Stimulated activated CD4-positive, alpha-beta T cell treated with anti-CD3 and anti-CD28 coated beads, Interleukin-15, amount 100 ng/mL, for 48 hours (primary cell): ENCODE measurements around the gene CHST6.
"Not testable (repeated sequence)": the region's sequence is repeated elsewhere in the genome, so short reads cannot be mapped to it uniquely, and the experiment has no call there.

Experiments
- DNase-seq, 2 donors: peaks; one replicate each; pipeline ENCODE4 v3.0.0-alpha.2; 2020; ENCODE audit warnings: low read depth in 2 of 2

The CHST6 gene

GRCh38 chr16:75495076-75495674, at the start of gene CHST6:
TSS of gene CHST6 (minus strand) at chr16:75495441. CDS start at chr16:75479828, 15,613 bp downstream.
- no peak for DNase-seq

DNA sequence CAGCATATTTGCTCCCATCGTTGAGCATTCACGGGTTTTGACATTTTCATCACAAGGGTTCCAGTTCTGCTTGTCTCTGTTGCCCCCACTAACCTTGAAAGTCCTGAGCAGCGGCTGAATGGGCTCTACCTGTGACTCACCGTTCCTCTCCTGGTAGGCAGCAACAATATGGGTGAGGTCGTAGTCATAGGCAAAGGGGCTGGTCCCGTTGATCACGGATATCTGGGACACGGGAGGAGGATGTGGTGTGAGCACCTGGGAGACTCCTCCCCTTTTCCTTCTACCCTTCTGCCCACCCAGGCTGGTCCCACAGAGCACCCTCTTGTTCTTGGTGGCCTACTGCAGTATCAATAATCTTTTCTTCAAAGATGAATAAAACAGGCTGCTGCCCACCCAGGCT, 47.2 kb upstream of the CHST6 start:
- not testable (repeated sequence) for DNase-seq

GRCh38 chr16:75541236-75541635, 46.0 kb upstream of the CHST6 start:
- DNase-seq: no peak

DNA sequence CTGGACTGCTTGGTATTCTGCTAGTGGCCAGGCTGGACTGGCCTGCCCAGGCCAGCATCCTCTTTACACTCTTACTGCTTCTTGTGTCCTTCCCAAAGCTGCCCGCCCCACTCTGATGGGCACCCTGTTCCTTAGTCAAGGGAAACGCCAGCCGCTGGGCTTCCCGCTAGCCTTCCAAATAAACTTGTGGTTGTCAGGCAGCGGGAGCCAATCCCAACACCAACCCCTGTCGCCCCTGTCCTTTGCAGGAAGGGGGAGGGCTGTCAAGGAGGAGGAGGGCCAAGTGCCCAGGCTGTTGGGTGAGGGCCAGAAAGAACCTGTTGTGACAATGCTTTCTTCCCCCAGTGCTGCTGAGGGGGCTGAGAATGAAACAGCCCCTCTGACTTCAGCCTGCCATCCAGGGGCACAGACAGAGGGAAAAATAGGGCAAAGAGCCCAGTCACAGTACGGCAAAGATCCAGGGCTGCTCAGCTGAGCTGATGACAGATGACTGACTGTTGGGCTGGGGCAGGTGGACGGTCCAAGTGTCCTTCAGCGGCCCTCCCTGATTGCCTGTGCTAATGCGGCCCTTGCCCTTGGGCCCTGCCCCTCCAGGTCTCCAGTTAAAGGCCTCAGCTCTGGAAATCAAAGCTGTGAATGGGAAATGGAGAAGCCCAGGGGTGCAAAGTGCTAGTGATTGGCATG, 43.8 kb upstream of the CHST6 start:
- DNase-seq: not testable (repeated sequence)

GRCh38 chr16:75537776-75538175, 42.5 kb upstream of the CHST6 start:
- DNase-seq: no peak

DNA sequence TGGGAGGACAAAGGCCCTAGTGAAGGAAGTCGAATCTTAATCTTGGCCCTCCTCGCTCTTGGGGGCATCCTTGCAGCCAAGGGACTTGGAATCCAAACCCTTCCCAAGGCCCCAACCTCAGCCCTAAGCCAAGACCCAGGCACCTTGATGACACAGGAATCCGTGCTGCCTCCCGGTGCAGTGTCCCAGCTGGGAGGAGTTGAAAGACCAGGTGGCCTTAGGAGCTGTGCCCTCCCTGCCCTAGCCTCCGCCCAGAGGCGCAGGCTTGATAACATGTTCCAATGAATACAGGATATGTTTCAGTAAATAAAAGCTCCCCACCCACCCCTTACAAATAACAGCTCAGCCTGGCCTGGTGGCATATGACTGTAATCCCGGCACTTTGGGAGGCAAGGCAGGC, 40.7 kb upstream of the CHST6 start, which contains the start of gene CHST5:
TSS of gene CHST5 (minus strand) at position 208 of the 400 bp plus-strand sequence. CDS start 5,724 bp downstream, outside the sequence.
- DNase-seq: no peak

DNA sequence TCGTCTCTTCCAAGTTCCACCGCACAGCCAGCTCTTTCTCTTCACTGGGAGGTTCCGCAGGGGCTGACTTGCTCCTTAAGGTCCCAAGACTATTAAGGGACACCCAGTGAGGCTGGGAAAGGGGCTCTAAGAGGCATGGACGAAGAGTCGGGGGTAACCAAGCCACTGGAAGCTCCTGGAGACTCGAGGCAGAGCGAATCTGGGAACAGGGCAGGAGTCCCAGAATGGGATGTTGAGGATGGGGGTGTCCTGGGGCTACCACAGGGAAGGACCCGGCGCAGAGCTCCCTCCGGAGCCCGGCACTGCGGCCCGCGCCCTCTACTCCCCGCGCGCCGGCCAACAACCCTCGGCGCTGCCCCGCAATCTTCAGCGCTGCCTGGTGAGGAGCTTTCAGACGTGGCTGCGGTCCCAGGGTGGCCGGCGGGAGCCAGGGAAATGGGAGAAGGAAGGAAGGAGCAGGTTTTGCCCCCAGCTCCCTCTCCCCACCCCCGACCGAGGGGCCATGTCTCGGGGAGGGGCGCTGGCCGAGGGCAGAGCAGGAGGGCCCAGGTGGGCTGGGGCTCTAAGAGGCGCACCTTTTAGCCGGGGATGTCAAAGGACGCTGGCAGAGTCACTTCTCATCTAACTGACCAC, 40.1 kb upstream of the CHST6 start:
- DNase-seq: no peak

DNA sequence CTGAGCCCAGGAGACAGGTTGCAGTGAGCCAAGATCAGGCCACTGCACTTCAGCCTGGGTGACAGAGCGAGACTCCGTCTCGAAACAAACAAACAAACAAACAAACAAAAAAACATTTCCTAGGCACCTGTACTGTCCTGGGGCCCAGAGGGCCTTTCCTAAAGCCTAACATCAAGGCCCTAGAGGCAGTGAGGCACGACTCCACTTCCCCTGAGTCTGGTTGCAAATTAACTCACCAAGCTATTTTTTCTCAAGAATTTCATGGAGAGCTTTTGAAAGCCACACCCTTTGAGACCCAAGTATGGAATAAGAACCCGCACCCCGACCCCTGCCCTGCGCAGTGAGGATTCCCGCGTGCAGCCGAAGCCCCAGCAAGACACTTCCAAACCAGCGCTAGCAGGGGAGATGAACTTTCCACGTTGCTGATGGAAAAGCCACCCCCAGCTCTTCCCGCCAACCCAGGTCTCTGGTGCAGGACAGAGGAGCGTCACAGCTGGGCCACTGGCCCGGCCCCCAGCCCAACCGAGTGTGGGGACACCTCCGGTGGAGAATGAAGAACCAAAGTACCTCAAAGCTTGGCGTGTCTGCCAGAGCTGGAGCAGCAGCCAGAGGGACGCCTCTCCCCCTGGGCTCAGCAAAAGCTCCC, 39.4 kb upstream of the CHST6 start:
- no peak for DNase-seq

DNA sequence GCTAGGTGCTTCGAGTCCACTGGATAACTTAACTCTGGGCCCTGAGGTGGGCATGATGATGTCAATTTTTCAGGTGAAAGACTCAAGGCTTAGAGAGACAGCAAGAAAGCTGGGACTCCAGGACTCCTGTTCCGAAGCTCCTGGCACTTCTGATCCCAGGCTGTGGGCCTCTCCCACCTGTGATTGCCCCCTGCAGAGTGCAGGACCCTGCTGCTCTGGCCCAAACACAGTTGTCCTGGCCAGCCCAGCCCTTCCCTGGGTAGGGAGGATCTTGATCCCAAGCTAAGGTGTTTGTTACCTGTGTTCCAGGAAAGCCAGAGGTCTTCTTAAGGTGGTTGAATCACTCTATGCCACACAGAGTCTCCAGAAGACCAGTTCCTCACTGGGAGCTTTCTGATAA, 37.5 kb upstream of the CHST6 start:
- DNase-seq: no peak

- no peak for DNase-seq
Measured at GRCh38 chr16:75532142-75532765, 37.0 kb upstream of the CHST6 start.

DNA sequence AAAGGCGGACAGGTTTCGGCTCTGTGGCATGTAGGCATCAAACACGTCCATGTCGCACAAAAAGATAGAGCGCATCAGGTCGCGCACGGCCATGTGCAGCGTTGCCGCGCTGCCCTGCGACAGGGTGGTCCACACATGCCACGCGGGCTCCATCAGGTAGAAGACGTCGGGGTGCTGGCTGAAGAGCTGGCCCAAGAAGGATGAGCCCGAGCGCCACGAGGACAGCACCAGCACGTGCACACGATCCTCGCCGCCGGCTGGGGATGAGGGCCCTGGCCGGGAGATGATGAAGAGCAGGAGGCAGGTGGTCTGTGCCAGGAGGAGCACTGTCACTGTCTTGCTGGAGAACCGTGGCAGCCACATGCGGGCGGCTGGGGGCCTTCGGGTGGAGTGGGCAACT, 34.7 kb upstream of the CHST6 start:
- no peak for DNase-seq

DNA sequence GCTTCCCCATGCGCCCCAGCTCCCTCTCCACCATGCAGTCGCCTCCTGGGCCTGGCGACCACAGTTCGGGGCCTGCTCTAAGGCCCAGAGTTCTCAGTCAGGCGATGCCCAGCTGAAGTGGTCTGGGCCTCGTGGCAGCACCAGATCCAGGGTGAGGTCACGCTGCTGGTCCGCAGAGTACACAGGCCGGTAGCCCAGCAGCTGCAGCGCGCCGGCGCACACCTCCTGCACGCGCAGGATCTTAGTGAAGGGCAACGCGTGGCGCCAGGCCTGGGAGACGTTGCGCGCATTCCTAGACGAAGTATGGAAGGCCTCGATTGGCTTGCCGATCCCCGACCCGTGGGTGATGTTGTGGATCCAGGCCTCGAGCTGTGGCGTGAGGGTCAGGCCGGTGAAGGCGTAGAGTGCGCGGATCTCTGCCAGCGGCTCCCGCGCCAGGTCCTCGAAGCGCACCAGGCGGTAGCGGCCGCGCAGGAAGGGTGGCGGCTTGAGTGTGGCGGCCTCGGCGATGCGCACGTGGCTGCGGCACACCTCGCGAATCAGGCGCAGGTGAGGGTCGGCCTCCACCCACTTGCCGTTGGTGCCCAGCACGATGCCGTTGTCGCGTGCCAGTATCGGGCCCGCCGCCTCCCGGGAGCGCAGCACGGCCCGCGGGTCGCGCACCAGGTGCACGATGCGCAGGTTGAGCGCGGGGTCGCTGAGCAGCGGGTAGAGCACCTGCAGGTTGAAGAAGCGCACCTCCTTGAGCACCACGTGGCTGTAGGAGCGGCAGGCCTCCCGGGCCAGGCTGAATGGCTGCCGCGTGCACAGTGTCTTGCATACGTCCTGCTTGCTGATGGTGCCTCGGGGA, 34.0 kb upstream of the CHST6 start:
- no peak for DNase-seq

DNA sequence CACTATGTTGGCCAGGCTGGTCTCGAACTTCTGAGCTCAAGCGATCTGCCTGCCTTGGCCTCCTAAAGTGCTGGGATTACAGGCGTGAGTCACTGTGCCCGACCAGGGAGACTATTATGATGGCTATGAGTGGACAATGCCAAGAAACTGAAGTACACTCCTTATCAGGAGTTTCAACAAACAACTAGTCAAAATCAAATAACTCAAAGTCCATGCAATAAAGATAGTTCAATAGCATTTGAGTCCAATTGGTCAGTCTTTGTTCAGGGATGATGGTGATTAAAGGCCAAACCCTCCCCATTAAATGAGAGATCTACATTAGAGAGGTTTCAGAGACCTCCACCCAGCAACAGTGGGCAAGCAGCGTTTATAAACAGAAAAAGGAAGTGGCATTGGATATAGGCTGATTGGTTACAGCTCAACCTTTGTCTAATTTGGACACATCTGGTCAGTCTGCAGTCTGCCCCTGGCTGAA, 32.6 kb upstream of the CHST6 start:
- no peak for DNase-seq

- DNase-seq: no peak
Measured at GRCh38 chr16:75526032-75526790, 31.0 kb upstream of the CHST6 start.

DNA sequence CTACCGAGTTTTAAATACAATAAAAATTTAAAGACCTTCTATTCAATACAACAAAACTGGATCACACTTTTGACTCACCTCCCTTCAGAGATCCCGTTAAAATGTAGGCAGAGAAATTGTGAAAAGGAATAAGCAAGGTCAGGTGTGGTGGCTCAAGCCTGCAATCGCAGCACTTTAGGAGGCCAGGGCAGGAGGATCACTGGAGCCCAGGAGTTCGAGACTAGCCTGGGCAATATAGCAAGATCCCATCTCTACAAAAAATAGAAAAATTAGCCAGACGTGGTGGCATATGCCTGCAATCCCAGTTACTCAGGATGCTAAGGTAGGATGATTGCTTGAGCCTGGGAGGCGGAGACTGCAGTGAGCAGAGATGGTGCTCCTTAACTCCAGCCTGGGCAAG, 23.9 kb upstream of the CHST6 start:
- DNase-seq: no peak

DNA sequence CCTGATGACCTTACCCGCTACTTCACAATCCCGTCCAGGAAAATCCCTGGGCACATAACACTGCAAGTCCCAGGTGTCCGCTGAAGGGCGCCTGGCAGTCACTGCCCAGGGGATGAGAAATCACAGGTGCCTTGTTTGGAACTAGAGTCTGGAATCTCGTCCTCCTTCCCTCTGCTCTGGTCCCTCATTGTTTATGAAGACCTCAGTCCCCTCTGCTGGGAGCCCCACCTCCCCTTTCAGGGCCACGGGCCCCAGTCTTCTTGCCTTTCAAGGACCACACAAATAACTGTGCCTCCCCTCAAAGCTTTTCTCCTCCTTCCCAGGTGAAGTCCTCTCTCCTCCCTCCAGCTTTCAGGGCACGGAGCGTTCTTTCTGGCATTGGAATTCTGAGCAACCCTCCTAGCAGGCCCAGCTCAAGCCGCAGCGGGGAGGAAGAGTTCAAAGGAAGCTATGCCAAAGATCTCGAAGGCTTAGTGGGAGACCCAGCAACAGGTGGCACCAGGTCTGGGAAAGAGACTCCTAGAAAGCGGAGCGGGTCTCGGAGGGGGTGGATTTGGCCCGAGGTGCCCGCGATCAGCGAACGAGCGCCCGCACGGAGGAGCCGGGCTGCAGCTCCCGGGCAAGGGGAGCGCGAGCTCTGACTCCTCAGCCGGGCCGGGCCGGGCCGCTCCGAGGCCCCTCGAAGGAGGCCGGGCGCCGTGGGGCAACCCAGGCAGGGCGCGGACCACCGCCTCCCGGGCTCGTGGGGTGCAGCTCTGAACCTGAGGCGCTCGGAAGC, 21.1 kb upstream of the CHST6 start:
- DNase-seq: not testable (repeated sequence)

DNA sequence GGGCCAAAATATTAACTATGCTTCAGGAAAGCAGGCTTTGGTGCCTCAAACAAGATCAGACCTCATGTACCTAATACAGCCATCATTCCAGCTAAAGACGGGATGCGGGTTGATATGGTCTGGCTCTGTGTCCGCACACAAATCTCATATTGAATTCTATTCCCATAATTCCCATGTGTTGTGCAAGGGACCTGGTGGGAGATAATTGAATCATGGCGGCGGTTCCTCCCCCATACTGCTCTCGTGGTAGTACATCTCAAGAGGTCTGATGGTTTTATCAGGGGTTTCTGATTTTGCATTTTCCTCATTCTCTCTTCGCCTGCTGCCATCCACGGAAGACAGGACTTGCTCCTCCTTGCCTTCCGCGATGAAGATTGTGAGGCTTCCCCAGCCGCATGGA, 19.1 kb upstream of the CHST6 start:
- no peak for DNase-seq

- no peak for DNase-seq
Measured at GRCh38 chr16:75506574-75506973, 11.3 kb upstream of the CHST6 start.

DNA sequence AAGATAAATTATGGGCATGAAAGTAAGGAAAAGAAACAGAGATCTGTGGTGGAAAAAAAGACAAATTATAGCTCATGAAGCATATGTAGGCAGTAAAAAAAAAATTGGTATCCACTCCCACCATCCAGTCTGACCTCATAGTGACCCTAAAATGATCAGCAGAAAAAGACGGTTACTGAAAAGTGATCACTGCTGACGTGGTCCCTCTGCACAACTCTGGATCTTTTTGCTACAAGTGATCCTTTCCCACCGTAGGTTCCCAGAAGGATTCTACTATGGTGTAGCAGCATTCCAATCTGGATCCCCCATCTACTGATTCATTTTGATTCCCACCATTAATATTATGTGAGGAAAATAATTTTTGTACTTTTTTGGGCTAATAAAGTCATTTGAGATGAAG, 10.9 kb upstream of the CHST6 start:
- no peak for DNase-seq

GRCh38 chr16:75503801-75504200, 8.6 kb upstream of the CHST6 start:
- no peak for DNase-seq
